Stimulated activated CD8-positive, alpha-beta memory T cell treated with anti-CD3 and anti-CD28 coated beads, Interleukin-4, amount 100 ng/mL, for 48 hours (primary cell): ENCODE data around the gene GADD45G.

Source experiments
- DNase-seq: peaks from one replicate; pipeline ENCODE4 v3.0.0-alpha.2; 2020

GADD45G gene

DNA sequence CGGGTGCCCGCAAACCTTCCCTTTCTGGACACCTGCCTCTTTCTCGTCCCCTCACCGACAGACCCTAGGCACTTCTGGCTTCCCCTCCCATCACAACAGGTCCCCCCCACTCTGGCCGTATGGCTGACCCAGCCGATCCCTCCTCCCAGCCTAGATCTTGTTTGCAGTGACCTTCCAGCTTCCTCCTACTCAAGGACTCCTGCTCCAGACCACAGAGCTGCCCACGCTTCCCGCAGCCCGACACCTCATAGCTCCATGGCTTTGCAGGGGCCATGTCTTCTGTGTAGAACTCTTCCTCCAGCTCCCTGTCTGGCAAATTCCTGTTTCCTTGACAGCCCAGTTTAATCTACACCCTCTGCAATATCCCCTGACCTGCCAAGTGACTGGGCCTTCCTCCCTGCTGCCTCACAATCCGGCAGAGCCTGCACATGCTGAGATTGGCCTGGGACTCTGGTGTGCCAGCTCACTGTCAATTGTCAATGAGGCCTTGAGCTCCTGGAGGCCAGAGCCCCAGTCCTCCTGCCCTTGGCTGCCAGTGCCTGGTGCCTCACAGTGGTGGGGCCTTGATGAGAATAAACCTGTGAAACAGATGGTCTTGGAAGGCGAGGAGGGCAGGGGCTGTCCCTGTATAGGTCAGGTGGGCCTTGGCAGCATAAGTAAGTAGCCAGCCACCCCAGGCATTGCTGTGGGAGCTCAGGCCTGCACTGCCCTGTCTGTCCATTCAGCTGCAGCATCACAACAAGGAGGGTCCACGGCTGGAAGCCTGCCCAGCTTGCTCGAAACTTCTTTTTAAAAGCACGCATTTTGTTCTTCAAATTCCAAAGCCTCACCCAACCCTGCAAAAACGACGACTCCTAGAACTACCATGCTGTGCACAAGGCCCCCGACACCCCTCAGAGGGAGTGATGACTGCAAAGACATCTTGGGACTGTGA lies 50.5 kb downstream of the GADD45G start:
- DNase-seq: no peak
